ENCODE measurements around the gene YWHAG. TPM values are rescaled to one million over a fixed set of nuclear protein-coding genes. Genes with fewer than 3 reads are reported as not detected.
A peak's percentile ranks its signal among the peaks of the same experiment; 100 is the strongest.

YWHAG gene
- total and polyA plus RNA-seq, 9 of the 15 experiments (the other 6 are each of a cell fraction or from before 2014, with no cell fraction given): 30.4 to 246 (median 94.5) TPM

DNA sequence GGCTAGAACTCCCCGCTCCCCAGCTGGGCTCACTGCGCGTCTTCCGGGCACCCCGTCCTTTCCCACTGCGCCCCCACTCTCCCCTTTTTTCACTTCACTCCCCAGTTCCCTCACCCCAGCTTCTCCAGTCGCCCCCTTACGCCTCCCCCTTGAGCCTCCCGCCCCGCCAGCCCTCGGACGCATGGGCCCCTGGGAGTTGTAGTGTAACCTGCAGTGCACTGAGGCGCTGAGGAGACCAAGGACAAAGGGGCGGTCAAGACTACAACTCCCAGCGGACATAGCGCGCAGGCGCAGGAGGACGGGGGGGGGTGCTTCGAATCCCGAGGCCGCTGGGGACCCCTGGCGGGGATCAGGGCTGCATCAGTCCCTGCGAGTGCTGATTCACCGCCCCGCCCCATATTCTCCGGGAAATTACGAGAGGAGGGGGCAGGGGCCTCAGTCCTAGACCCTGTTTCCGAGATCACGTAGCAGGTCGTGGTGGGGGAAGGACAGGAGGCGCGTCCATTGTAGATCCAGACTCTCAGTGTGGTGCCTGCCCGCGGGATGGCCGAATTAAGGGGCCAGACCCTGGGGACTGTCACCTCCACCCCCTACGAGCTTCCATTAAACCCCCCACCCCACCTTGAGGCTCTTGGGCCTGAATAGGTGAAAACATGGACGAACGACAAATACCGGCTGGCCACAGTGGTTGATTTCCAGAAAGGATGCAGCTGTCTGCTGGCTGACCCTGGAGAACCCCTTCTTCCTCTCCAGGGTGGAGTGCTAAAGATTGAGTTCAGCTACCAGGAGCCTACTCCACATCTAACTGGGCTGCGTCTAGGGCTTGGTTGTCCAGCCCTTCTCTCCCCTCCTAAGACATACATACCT, 553 bp upstream of the YWHAG start (continued):
- TF ChIP-seq CCNT2 (IDR thresholded peaks at IDR 0.05; ENCODE audit: borderline replicate concordance, extremely low read depth, insufficient read length, low read depth, low read length): peak; percentile 49
- TF ChIP-seq PCBP1 (IDR thresholded peaks at IDR 0.05; ENCODE audit: low read depth, low read length, poor library complexity, severe bottlenecking): no peak
- TF ChIP-seq, protein P1, sequence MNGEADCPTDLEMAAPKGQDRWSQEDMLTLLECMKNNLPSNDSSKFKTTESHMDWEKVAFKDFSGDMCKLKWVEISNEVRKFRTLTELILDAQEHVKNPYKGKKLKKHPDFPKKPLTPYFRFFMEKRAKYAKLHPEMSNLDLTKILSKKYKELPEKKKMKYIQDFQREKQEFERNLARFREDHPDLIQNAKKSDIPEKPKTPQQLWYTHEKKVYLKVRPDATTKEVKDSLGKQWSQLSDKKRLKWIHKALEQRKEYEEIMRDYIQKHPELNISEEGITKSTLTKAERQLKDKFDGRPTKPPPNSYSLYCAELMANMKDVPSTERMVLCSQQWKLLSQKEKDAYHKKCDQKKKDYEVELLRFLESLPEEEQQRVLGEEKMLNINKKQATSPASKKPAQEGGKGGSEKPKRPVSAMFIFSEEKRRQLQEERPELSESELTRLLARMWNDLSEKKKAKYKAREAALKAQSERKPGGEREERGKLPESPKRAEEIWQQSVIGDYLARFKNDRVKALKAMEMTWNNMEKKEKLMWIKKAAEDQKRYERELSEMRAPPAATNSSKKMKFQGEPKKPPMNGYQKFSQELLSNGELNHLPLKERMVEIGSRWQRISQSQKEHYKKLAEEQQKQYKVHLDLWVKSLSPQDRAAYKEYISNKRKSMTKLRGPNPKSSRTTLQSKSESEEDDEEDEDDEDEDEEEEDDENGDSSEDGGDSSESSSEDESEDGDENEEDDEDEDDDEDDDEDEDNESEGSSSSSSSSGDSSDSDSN (IDR thresholded peaks at IDR 0.05; ENCODE audit: borderline replicate concordance in 1 of 2, low read depth in 2 of 2, low read length in 2 of 2): 0 out of 4 replicates have a peak, but pooled peaks of 1 of the 2 experiments have one; percentile 16
- no peak for TF ChIP-seq PTRF (tag; IDR thresholded peaks at IDR 0.05)
- no peak for TF ChIP-seq NR2C2 (CRISPR knock-in tag; IDR thresholded peaks at IDR 0.05)
- peak; percentile 90 for TF ChIP-seq NR2C2 (tag; IDR thresholded peaks at IDR 0.05)
- no peak for TF ChIP-seq ZNF668 (CRISPR knock-in tag; IDR thresholded peaks at IDR 0.05)
- TF ChIP-seq, protein P2, sequence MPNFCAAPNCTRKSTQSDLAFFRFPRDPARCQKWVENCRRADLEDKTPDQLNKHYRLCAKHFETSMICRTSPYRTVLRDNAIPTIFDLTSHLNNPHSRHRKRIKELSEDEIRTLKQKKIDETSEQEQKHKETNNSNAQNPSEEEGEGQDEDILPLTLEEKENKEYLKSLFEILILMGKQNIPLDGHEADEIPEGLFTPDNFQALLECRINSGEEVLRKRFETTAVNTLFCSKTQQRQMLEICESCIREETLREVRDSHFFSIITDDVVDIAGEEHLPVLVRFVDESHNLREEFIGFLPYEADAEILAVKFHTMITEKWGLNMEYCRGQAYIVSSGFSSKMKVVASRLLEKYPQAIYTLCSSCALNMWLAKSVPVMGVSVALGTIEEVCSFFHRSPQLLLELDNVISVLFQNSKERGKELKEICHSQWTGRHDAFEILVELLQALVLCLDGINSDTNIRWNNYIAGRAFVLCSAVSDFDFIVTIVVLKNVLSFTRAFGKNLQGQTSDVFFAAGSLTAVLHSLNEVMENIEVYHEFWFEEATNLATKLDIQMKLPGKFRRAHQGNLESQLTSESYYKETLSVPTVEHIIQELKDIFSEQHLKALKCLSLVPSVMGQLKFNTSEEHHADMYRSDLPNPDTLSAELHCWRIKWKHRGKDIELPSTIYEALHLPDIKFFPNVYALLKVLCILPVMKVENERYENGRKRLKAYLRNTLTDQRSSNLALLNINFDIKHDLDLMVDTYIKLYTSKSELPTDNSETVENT (CRISPR knock-in tag; IDR thresholded peaks at IDR 0.05): 0 out of 2 replicates have a peak, but pooled peaks have one; percentile 38
- peak; percentile 58 for TF ChIP-seq MYNN (IDR thresholded peaks at IDR 0.05)
- no peak for TF ChIP-seq MYNN (CRISPR knock-in tag; IDR thresholded peaks at IDR 0.05)
- no peak for TF ChIP-seq ILK (tag; IDR thresholded peaks at IDR 0.05; ENCODE audit: borderline replicate concordance, low read depth)
- no peak for TF ChIP-seq TRIM28 (IDR thresholded peaks at IDR 0.05)
- peak; percentile 93 to 94 for TF ChIP-seq NRF1 (conservative IDR thresholded peaks at IDR 0.05 in 1 of 2, IDR thresholded peaks at IDR 0.05 in 1 of 2)
- TF ChIP-seq CEBPB (tag; IDR thresholded peaks at IDR 0.05): no peak
- TF ChIP-seq NR2F6 (CRISPR knock-in tag; IDR thresholded peaks at IDR 0.05): 0 out of 2 replicates have a peak, but pooled peaks have one; percentile 21
- TF ChIP-seq ZNF143 (CRISPR knock-in tag; IDR thresholded peaks at IDR 0.05): peak; percentile 92
- TF ChIP-seq, protein P3, sequence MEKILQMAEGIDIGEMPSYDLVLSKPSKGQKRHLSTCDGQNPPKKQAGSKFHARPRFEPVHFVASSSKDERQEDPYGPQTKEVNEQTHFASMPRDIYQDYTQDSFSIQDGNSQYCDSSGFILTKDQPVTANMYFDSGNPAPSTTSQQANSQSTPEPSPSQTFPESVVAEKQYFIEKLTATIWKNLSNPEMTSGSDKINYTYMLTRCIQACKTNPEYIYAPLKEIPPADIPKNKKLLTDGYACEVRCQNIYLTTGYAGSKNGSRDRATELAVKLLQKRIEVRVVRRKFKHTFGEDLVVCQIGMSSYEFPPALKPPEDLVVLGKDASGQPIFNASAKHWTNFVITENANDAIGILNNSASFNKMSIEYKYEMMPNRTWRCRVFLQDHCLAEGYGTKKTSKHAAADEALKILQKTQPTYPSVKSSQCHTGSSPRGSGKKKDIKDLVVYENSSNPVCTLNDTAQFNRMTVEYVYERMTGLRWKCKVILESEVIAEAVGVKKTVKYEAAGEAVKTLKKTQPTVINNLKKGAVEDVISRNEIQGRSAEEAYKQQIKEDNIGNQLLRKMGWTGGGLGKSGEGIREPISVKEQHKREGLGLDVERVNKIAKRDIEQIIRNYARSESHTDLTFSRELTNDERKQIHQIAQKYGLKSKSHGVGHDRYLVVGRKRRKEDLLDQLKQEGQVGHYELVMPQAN (IDR thresholded peaks at IDR 0.05; ENCODE audit: borderline replicate concordance): no peak
- TF ChIP-seq, protein P4, sequence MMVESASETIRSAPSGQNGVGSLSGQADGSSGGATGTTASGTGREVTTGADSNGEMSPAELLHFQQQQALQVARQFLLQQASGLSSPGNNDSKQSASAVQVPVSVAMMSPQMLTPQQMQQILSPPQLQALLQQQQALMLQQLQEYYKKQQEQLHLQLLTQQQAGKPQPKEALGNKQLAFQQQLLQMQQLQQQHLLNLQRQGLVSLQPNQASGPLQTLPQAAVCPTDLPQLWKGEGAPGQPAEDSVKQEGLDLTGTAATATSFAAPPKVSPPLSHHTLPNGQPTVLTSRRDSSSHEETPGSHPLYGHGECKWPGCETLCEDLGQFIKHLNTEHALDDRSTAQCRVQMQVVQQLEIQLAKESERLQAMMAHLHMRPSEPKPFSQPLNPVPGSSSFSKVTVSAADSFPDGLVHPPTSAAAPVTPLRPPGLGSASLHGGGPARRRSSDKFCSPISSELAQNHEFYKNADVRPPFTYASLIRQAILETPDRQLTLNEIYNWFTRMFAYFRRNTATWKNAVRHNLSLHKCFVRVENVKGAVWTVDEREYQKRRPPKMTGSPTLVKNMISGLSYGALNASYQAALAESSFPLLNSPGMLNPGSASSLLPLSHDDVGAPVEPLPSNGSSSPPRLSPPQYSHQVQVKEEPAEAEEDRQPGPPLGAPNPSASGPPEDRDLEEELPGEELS (CRISPR knock-in tag; IDR thresholded peaks at IDR 0.05; ENCODE audit: borderline replicate concordance): 0 out of 2 replicates have a peak, but pooled peaks have one; percentile 70
